ENCODE data around the gene MAP2K6.

DNA sequence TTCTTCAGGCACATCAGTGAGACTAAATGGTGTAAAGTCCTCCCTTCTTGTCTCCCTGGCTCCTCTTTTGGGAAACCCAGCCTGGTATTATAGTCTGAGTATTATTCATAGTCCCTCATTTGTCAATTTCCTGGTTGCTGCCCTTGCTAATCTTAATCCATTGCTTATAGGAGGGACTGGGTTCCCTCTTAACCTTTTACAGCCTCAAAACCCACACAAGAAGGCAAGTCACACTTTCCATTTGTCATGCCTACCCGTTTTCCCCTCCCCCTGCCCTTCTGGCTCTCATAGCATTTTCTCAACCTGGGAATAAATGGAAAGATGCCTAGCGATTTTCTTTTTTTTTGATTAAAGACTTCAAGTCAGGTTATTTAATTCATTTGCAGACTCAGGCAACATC lies 124.8 kb downstream of the MAP2K6 start:
- no peak for TF ChIP-seq POLR2AphosphoS5 (IDR thresholded peaks at IDR 0.05)
- TF ChIP-seq CTCF (IDR thresholded peaks at IDR 0.05 in 8 of 11, conservative IDR thresholded peaks at IDR 0.05 in 3 of 11), result no peak
- no peak for TF ChIP-seq POLR2A (IDR thresholded peaks at IDR 0.05)

Measured in spleen (tissue), 7 donors.